ENCODE results near the gene NXT2.
"Not testable (repeated sequence)": the region's sequence is repeated elsewhere in the genome, so short reads cannot be mapped to it uniquely, and the experiment has no call there.

The NXT2 gene

GRCh38 chrX:109536439-109537323 is at the start of gene NXT2:
Gene NXT2, plus strand, starts transcription at chrX:109536844. Its CDS starts 163 bp downstream, at chrX:109537007.
- DNase-seq = peak; percentile 94

DNA sequence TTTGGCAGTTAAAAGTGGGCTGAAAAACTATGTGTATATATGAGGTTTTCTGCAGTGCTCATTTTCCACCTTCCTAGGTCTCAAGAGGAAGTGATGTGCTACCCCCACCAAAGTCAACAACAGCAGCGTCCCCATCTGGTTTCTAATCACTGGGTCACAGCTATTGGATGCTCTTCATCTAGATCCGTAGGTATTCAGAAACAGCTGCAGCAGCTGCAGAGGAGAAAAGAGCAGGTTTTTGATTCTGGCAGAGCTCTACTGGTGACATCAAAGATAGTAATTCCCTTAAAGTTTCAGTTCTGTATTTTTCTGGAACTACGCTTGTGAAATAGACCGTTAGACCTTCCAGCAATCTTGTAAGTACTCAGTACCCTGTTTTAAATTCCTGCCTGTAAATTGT is 49.0 kb upstream of the NXT2 start:
- no peak for DNase-seq

GRCh38 chrX:109489174-109489573 is 47.5 kb upstream of the NXT2 start:
- no peak for DNase-seq

DNA sequence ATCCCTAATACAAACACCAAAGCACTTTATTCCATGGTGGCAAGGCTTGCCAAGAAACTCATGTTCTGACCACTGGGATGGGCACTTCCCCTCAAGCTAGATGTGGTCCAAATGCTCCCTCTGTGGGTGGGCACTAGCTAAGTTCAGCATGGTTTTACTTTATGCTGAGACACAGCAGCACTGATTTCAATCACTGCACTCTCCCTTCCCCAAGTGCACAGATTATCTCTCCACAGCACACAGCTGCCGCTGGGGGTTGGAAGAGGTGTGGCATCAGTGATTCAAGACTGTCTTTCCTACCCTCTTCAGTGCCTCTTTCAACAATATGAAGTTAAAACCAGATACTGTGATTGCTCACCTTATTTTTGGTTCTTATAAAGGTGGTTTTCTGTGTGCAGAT is 38.2 kb upstream of the NXT2 start:
- DNase-seq = no peak

DNA sequence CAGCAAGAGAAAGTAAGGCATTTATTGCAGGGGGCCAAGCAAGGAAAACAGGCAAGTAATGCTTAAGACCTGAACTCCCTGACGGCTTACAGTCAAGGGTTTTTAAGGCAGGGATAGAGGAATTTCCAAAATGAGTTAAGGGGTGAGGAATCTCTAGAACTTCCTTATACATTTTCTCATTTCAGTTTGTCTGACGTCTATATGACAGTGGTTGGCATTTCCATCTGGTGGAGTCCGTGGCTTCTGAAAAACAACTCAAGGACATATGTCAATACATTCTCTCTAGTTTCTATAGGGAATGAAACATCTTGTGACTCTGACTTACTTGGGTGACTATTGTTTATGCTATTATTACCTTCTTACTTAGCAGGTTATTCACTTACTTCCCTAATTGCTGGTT is 35.5 kb upstream of the NXT2 start:
- no peak for DNase-seq

DNA sequence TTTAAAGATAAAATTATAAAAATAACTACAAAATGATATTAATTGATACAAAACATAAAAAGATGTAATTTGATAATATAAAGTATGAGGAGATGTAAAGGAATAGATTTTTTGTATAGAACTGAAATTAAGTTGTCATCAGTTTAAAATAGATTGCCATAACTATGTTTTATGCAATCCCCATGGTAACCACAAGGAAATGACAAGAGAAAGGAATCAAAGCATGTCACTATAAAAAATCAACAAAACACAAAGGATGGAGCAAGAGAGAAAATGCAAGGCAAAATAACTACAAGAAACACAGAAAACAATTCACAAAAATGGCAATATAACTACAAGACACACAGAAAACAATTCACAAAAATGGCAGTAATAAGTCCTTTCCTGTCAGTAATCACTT is 27.7 kb upstream of the NXT2 start:
- no peak for DNase-seq

DNA sequence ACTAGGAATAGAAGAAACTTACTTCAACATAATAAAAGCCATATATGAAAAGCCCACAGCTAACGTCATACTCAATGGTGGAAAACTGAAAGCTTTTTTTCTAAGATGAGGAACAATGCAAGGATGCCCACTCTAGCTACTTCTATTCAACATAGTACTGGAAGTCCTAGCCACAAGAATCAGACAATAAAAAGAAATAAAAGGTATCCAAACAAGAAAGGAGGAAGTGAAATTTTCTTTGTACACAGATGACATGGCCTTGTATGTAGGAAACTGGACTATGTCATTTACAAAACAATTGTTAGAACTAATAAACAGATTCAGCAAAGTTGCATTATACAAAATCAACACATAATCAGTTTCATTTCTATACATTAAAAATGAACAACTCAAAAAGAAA is 25.5 kb upstream of the NXT2 start:
- DNase-seq = no peak

GRCh38 chrX:109519001-109519400 is 17.6 kb upstream of the NXT2 start:
- no peak for DNase-seq

GRCh38 chrX:109533005-109533404 is 3.6 kb upstream of the NXT2 start:
- no peak for DNase-seq

DNA sequence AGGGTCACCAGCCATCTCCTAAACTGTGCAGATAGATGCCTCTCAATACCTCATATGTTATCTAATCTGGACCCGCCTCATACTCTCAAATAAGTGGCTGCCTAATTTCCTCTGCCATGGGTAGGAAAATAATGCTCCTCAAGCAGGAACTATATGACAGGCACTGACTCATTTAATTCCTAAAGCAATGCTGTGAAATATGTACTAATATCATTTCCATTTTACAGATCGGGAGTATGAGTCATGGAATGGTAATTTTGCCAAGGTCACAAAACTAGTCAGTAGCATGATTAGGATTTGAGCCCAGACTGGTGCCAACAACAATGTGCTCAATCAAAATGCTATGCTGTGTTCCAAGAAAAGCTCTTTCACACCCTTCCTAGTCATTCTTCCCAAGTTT is 3.0 kb upstream of the NXT2 start:
- DNase-seq = no peak

DNA sequence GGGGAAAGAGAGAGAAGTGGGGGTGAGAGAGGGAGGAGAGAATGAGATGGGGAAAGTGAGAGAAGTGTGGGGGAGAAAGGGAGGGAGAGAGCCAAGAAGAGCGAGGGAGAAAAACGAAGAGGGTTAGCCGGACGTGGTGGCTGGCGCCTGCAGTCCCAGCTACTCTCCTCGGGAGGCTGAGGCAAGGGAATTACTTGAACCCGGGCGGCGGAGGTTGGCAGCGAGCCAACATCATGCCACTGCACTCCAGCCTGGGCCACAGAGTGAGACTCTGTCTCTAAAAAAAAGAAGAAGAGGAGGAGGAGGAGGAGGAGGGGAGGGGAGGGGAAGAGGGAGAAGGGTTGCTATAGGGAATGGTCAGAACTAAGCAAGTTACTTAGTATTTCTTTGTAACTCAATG is 1.7 kb upstream of the NXT2 start:
- DNase-seq = no peak

- DNase-seq = no peak
Observed at GRCh38 chrX:109535578-109535977, 1.1 kb upstream of the NXT2 start.

DNA sequence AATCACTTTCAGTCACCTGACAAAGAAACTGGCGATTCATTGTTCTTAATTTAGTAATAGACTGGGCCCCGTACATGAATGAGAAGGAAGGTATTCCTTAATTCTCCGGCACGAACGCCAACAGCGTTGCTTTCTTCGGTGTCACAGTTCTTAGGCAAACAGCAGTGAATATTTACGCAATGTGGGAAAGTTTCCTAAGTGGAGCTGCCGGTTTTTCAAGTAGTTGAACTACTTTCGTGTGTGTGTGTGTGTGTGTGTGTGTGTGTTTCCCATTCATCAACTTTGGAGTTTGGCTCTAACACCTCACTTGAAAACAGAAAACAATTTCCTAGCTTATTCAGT is 651 bp downstream of the NXT2 start:
- DNase-seq = no peak

GRCh38 chrX:109539007-109539406 is 2.4 kb downstream of the NXT2 start:
- not testable (repeated sequence) for DNase-seq

- no peak for DNase-seq
Observed at GRCh38 chrX:109553862-109554261, 17.2 kb downstream of the NXT2 start.

GRCh38 chrX:109576083-109576482 is 39.4 kb downstream of the NXT2 start:
- not testable (repeated sequence) for DNase-seq

DNA sequence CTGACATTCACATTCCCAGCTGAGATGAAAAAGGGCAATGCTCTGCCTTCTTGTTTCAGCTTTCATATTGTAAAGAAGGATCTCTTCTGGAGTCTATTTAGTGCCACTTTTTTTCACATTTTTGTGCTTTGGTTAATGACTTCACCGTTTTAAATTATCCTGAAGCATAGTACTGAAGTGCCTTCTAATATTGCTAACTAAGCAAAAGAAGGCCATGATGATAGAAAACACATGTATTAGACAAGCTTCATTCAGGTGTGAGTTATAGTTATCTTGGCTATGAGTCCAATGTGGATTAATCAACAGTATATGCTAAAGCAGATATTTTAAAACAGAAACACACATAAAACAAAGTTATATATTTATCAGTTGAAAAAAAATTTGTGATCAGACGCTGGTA is 40.4 kb downstream of the NXT2 start:
- DNase-seq = no peak

GRCh38 chrX:109578916-109579315 is 42.3 kb downstream of the NXT2 start:
- DNase-seq = no peak

DNA sequence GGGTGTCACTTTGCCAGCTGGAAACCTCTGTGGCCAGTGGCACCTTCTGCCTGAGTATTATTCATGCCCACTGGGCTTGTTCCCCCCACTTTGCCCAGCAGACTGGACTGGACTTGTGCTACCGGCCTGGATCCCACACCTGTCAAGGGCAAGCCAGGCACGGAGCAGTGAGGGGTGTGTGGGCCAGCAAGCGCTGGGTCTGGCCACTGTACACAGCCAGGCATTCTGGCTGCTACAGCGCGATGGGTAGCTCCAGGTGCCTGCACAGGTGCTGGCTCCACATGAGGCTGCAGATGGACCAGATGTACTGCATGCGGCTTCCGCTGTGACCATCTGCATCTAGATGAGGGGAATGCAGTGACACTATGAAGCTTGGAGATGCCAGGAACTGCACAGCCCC is 48.8 kb downstream of the NXT2 start:
- no peak for DNase-seq

DNA sequence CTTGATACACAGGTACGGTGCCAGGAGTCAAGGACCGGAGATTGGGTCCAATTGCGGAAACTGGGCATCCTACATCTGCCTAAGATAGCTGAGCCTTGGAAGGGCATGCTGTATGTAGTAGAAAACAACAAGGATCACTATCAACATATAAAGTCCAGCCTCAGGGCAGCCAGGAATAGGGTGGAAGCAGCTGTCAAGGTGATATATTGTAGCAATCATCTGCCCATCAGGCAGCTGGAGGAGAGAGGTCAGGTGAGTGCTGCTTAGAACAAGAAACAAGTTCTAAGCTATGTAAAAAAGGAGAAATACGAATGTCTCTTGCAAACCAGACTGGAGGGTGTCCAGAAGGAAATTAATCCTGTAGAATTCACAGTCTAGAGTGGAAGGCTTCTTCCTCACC is 53.5 kb downstream of the NXT2 start:
- no peak for DNase-seq

All from right hindlimb (tissue), 1 donor.